Gastroesophageal sphincter (tissue), 4 donors: Measurements from ENCODE around the gene STUM. TPM values are rescaled to one million over a fixed set of nuclear protein-coding genes. Genes with fewer than 3 reads are reported as not detected.
"Not testable (repeated sequence)": the region's sequence is repeated elsewhere in the genome, so short reads cannot be mapped to it uniquely, and the experiment has no call there.

Source experiments
- ATAC-seq: fragments of 150-250 bp; one replicate; pipeline ENCODE4 v1.9.1; 2016; ENCODE audit warnings: mild to moderate bottlenecking, moderate library complexity
- H3K27ac ChIP-seq, 4 donors: fragments of 200-600 bp; sonication (generic) in 3 of 4; 1 replicate in 3 of 4; 2 replicates in 1 of 4; pipeline ENCODE4 v1.5.1; 2016 to 2019
- H3K27me3 ChIP-seq: fragments of 200-600 bp; sonication (generic); one replicate; pipeline ENCODE4 v1.5.1; 2019
- H3K36me3 ChIP-seq, 2 donors: fragments of 200-600 bp; sonication (generic); one replicate each; pipeline ENCODE4 v1.5.1; 2019; ENCODE audit warnings: control low read depth in 1 of 2
- H3K4me1 ChIP-seq, 3 donors: fragments of 200-600 bp; sonication (generic); 1 replicate in 2 of 3; 2 replicates in 1 of 3; pipeline ENCODE4 v1.5.1; 2016 to 2019; ENCODE audit warnings: control low read depth in 2 of 3
- H3K4me3 ChIP-seq, 2 donors: fragments of 200-600 bp; sonication (generic); one replicate each; pipeline ENCODE4 v1.5.1; 2019; ENCODE audit warnings: mild to moderate bottlenecking in 1 of 2, moderate library complexity in 1 of 2
- H3K9me3 ChIP-seq, 3 donors: fragments of 200-600 bp; sonication (generic); one replicate each; pipeline ENCODE4 v1.5.1; 2017 to 2019; ENCODE audit warnings: control low read depth in 2 of 3
- CTCF ChIP-seq, 4 experiments: fragments of 200-600 bp in 2 of 4; fragments of 450-650 bp in 2 of 4; sonication (generic) in 1 of 4; IDR thresholded peaks; one replicate each; pipeline ENCODE4 v1.5.1; 2017 to 2019; ENCODE audit warnings: antibody characterized with exemption in 4 of 4, mild to moderate bottlenecking in 2 of 4, moderate library complexity in 2 of 4
- EP300 ChIP-seq: sonication (generic); formaldehyde crosslinking; IDR thresholded peaks from one replicate; pipeline ENCODE4 v1.6.1; 2017; ENCODE audit warnings: antibody characterized with exemption, mild to moderate bottlenecking
- POLR2A ChIP-seq, 2 donors: fragments of 450-650 bp; IDR thresholded peaks; one replicate each; pipeline ENCODE4 v1.6.1; 2017; ENCODE audit warnings: antibody characterized with exemption in 2 of 2, mild to moderate bottlenecking in 2 of 2, moderate library complexity in 1 of 2
- POLR2AphosphoS5 ChIP-seq: sonication (generic); formaldehyde crosslinking; IDR thresholded peaks from one replicate; pipeline ENCODE4 v1.6.1; 2017; ENCODE audit warnings: antibody characterized with exemption
- WGBS, 2 donors: methylation state at CpG; one replicate each; pipeline ENCODE4 v1.1.5; 2018; ENCODE audit warnings: low coverage in 1 of 2; 5-methylcytosine and 5-hydroxymethylcytosine counted together
- total RNA-seq, 4 donors: library from RNA; depleted of rRNA; stranded (reverse); fragments of >200 nt; gene quantifications; one replicate each; pipeline ENCODE4 v1.1.0, GENCODE V29; 2016

STUM gene
- total RNA-seq, 4 donors from 2014 or later, result 2.8 to 9.1 (median 4.5) TPM

DNA sequence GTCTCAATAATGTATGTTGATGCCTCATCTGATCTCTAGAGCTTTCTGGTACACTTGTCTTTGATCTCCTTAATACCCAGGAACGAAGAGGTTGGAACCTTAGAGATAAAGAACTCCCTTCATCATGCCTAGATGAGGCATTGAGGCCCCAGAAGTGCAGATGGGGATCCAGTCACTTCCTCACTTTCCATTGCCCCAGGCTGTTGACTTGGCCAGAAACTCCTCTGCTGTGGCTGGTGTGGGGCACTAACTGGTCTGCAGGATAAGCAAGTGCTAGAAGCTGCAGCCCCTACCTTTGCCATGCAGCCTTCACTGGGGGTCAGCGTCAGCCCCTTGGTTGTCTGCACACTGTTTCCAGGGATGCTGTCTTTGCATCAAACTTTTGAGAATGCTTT lies 49.9 kb downstream of the STUM start:
- 83% methylated on average over 1 of the region's 2 CpGs; no CpG with 5 or more reads in 1 of the 2 donors for WGBS, 2 donors
- Histone ChIP-seq H3K4me3 (no peak overlapping the region), H3K27ac (no peak overlapping the region), H3K4me1 (peaks cover 0 to 17% (median 9%) of the 10 kb centered on the region in 3 donors), H3K27me3 (no peaks in the 10 kb centered on the region), H3K9me3 (peaks cover 0 to 7% (median 0%) of the 10 kb centered on the region in 3 donors), H3K36me3 (no peaks in the 10 kb centered on the region)
- TF ChIP-seq EP300, result no peak
- no peak for TF ChIP-seq POLR2A (IDR thresholded peaks at IDR 0.05)
- no peak for TF ChIP-seq POLR2AphosphoS5
- no peak for TF ChIP-seq CTCF (IDR thresholded peaks at IDR 0.05)
- no peak for ATAC-seq

DNA sequence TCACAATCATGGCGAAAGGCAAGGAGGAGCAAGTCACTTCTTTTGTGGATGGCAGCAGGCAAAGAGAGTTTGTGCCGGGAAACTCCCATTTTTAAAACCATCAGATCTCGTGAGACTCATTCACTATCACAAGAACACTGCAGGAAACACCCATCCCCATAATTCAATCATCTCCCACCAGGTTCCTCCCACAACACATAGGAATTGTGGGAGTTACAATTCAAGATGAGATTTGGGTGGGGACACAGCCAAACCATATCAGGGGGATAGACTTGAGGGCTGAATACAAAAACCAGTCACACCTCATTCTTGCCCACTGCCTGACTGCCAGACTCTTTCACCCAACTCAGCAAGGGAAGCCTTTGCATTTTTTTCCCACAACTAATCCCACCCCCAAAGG lies 50.4 kb downstream of the STUM start:
- not testable (repeated sequence) for H3K4me3 ChIP-seq, H3K36me3 ChIP-seq, H3K27me3 ChIP-seq, H3K9me3 ChIP-seq, ATAC-seq, H3K27ac ChIP-seq
- WGBS, 2 donors, result 100% methylated on average over 1 to 3 of the region's 3 CpGs
- H3K4me1 ChIP-seq, result peaks cover 0 to 22% (median 14%) of the 10 kb centered on the region in 3 donors

DNA sequence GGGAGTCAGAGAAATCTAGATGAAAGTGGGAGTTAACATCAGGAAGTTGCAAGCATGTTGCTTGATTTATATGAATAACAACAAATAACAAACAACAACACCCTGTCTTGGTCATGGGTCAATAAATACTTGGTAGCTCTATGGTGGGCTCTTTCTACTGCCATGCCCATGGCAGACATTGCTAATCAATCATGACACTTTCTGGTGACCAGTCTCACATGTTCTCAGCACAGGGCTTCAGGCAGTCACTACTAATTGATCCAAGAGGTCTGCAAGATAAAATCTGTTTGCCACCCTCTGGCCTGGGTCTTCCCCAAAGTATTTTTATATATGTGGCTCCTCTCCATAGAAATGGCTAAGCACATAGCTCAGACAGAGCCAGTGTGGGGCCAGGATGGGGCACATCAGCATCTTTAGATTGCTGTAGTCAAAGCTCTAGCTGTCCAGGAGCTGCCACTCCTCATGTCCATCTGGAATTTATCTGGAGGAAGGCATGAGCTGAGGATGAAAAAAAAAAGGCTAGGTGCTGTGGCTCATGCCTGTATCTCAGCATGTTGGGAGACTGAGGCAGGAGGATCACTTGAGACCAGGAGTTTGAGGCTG lies 51.2 kb downstream of the STUM start:
- no peaks in the 10 kb centered on the region for H3K36me3 ChIP-seq
- no peak for TF ChIP-seq CTCF (IDR thresholded peaks at IDR 0.05)
- TF ChIP-seq POLR2A (IDR thresholded peaks at IDR 0.05), result no peak
- no peak for TF ChIP-seq EP300
- TF ChIP-seq POLR2AphosphoS5, result no peak
- no peak overlapping the region for H3K4me3 ChIP-seq
- peaks cover 0 to 7% (median 0%) of the 10 kb centered on the region in 3 donors for H3K9me3 ChIP-seq
- no peaks in the 10 kb centered on the region for H3K27me3 ChIP-seq
- no peak for ATAC-seq
- no peak overlapping the region for H3K27ac ChIP-seq
- peaks cover 0 to 30% (median 22%) of the 10 kb centered on the region in 3 donors for H3K4me1 ChIP-seq

GRCh38 chr1:226600254-226600653 lies 51.7 kb downstream of the STUM start:
- no peak for ATAC-seq
- H3K27ac ChIP-seq, result no peak overlapping the region

DNA sequence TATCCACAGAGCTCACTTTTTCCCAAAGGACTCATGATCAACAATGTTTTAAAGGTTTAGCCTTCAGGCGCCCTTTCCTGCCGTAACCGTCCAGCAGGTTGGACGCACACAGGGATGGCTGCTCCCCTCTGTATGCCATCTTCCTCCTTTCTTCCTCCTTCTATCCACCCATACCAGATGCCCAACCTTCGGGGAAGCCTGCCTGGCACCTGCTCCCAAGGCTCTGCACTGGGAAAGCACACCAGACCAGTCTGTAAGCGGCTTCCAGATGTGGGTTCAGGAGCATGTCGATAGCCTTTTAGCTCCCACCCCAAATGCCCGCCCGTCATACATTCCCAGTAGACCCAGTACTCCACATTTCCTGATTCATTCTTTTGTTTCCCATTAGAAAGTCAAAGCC lies 52.9 kb downstream of the STUM start:
- Histone ChIP-seq H3K27me3 (no peaks in the 10 kb centered on the region), H3K9me3 (no peaks in the 10 kb centered on the region), H3K4me1 (peaks cover 0 to 47% (median 27%) of the 10 kb centered on the region in 3 donors), H3K27ac (peak overlapping the region in 2 of 4 donors; percentile 78 to 80), H3K4me3 (no peak overlapping the region), H3K36me3 (no peaks in the 10 kb centered on the region)
- ATAC-seq, result no peak
- WGBS, 2 donors, result 93 to 98% methylated on average over 6 to 8 of the region's 9 CpGs
- no peak for TF ChIP-seq CTCF (IDR thresholded peaks at IDR 0.05)
- TF ChIP-seq POLR2AphosphoS5, result no peak

More at GRCh38 chr1:226600254-226600653, 51.7 kb downstream of the STUM start:
- Histone ChIP-seq H3K4me3 (no peak overlapping the region), H3K4me1 (peaks cover 0 to 35% (median 27%) of the 10 kb centered on the region in 3 donors), H3K27me3 (no peaks in the 10 kb centered on the region), H3K9me3 (peaks cover 0 to 7% (median 0%) of the 10 kb centered on the region in 3 donors), H3K36me3 (no peaks in the 10 kb centered on the region)
- TF ChIP-seq POLR2A (IDR thresholded peaks at IDR 0.05), result no peak
- no peak for TF ChIP-seq CTCF (IDR thresholded peaks at IDR 0.05)
- TF ChIP-seq EP300, result no peak
- TF ChIP-seq POLR2AphosphoS5, result no peak
- 100% methylated on average over 1 to 2 of the region's 4 CpGs for WGBS, 2 donors
